KMS-11 (cell line): ENCODE data around the gene CENPH.
"Not testable (repeated sequence)": the region's sequence is repeated elsewhere in the genome, so short reads cannot be mapped to it uniquely, and the experiment has no call there.

ENCODE experiments used
- H2AFZ ChIP-seq: fragments of 200-600 bp; sonication (generic); 2 replicates; pipeline ENCODE4 v1.6.1; 2016; ENCODE audit warnings: antibody characterized with exemption, mixed run types, low read depth
- H3K27ac ChIP-seq: fragments of 200-600 bp; sonication (generic); 2 replicates; pipeline ENCODE4 v1.6.1; 2016; ENCODE audit warnings: mild to moderate bottlenecking, mixed run types
- H3K27me3 ChIP-seq: fragments of 200-600 bp; sonication (generic); 2 replicates; pipeline ENCODE4 v1.6.1; 2017; ENCODE audit warnings: mild to moderate bottlenecking, low read depth, mixed run types, moderate library complexity; ENCODE audit not compliant: insufficient read depth
- H3K36me3 ChIP-seq: fragments of 200-600 bp; sonication (generic); 2 replicates; pipeline ENCODE4 v1.6.1; 2017; ENCODE audit warnings: mild to moderate bottlenecking, mixed run types; ENCODE audit not compliant: insufficient read depth
- H3K4me1 ChIP-seq: fragments of 200-600 bp; sonication (generic); 2 replicates; pipeline ENCODE4 v1.6.1; 2016; ENCODE audit warnings: mild to moderate bottlenecking, low read depth, mixed run types; ENCODE audit not compliant: poor library complexity, severe bottlenecking
- H3K4me2 ChIP-seq: fragments of 200-600 bp; sonication (generic); 2 replicates; pipeline ENCODE4 v1.7.0; 2016; ENCODE audit warnings: mild to moderate bottlenecking, mixed run types
- H3K4me3 ChIP-seq: fragments of 200-600 bp; sonication (generic); IDR thresholded peaks from 2 replicates; pipeline ENCODE4 v1.6.1; 2017; ENCODE audit warnings: low read depth, low read length, mixed read lengths; ENCODE audit not compliant: insufficient read depth
- H3K79me2 ChIP-seq: fragments of 200-600 bp; sonication (generic); 2 replicates; pipeline ENCODE4 v1.6.1; 2016; ENCODE audit warnings: low read depth, mixed run types; ENCODE audit not compliant: insufficient read depth
- H3K9ac ChIP-seq: fragments of 200-600 bp; sonication (generic); 2 replicates; pipeline ENCODE4 v1.6.1; 2016; ENCODE audit warnings: mild to moderate bottlenecking, mixed run types
- H4K20me1 ChIP-seq: fragments of 200-600 bp; sonication (generic); 2 replicates; pipeline ENCODE4 v1.6.1; 2016; ENCODE audit warnings: mild to moderate bottlenecking, mixed run types; ENCODE audit not compliant: insufficient read depth
- TF ChIP-seq, protein P1 (sequence below): fragments of 200-600 bp; sonication (generic); conservative IDR thresholded peaks from 2 replicates; pipeline ENCODE4 v1.6.1; 2017; ENCODE audit warnings: low read depth, mild to moderate bottlenecking, antibody characterized with exemption, low read length, moderate library complexity, mixed read lengths

Gene CENPH

DNA sequence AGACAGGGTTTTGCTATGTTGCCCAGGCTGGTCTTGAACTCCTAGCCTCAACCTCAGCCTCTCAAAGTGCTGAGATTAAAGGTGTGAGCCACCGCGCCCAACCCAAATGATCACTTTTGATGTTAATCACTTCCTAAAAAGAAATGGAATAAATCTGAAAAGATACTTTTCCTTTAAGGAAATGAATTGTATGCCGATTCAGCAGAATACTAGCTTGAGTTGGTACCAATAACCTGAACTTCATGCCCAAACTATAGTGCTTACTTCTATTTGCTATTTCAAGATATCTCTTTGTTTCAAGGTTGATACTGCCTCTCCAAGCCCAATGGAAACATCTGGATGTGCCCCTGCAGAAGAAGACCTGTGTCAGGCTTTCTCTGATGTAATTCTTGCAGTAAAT is 18.4 kb upstream of the CENPH start:
- Histone ChIP-seq H3K4me2 (no peak overlapping the region), H3K9ac (no peak overlapping the region), H3K27ac (no peak overlapping the region), H3K4me1 (peaks cover 27% of the 10 kb centered on the region), H3K27me3 (no peaks in the 10 kb centered on the region), H3K36me3 (peaks cover 21% of the 10 kb centered on the region; the same call in 1 of the 2 replicates), H2AFZ (no peak overlapping the region), H3K79me2 (peaks cover 43% of the 10 kb centered on the region), H4K20me1 (no peaks in the 10 kb centered on the region), H3K4me3 (no peak overlapping the region)
- TF ChIP-seq, protein P1, sequence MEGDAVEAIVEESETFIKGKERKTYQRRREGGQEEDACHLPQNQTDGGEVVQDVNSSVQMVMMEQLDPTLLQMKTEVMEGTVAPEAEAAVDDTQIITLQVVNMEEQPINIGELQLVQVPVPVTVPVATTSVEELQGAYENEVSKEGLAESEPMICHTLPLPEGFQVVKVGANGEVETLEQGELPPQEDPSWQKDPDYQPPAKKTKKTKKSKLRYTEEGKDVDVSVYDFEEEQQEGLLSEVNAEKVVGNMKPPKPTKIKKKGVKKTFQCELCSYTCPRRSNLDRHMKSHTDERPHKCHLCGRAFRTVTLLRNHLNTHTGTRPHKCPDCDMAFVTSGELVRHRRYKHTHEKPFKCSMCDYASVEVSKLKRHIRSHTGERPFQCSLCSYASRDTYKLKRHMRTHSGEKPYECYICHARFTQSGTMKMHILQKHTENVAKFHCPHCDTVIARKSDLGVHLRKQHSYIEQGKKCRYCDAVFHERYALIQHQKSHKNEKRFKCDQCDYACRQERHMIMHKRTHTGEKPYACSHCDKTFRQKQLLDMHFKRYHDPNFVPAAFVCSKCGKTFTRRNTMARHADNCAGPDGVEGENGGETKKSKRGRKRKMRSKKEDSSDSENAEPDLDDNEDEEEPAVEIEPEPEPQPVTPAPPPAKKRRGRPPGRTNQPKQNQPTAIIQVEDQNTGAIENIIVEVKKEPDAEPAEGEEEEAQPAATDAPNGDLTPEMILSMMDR: no peak

DNA sequence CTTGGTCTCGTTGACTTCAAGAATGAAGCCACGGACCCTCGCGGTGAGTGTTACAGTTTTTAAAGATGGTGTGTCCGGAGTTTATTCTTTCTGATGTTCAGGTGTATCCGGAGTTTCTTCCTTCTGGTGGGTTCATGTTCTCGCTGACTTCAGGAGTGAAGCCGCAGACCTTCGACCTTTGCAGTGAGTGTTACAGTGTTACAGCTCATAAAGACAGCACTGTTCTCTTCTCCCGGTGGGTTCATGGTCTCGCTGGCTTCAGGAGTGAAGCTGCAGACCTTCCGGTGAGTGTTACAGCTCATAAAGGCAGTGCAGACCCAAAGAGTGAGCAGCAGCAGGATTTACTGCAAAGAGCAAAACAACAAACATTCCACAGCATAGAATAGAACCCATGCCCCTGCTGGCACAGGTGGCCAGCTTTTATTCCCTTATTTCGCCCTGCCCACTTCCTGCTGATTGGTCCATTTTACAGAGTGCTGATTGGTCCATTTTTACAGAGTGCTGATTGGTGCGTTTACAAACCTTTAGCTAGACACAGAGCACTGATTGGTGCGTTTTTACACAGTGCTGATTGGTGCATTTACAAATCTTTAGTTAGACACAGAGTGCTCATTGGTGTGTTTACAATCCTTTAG is 7.6 kb upstream of the CENPH start:
- H3K4me3 ChIP-seq, H3K9ac ChIP-seq: not testable (repeated sequence)

DNA sequence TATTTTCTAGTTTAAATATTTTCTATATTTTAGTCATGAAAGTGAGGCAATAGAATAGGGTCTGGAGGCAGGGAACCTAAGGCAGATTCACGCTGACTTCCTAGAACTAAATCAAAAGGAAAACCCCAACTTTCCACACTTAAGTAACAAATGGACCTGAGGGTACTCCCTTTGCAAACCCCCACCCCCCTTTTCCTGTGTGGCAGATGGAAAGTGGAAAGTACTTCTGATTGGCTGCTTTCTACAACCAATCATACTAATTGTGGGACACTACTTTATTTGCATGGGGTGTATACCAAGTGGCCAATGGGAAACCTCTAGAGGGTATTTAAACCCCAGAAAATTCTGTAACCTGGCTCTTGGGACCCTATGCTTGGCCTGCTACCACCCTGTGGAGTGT is 4.8 kb upstream of the CENPH start:
- H3K9ac ChIP-seq: no peak overlapping the region
- TF ChIP-seq, protein P1: no peak

More for the DNA sequence above, 7.6 kb upstream of the CENPH start:
- H3K36me3 ChIP-seq, H3K27me3 ChIP-seq, H3K4me1 ChIP-seq, H3K4me2 ChIP-seq, H2AFZ ChIP-seq, H3K27ac ChIP-seq, H4K20me1 ChIP-seq, H3K79me2 ChIP-seq: not testable (repeated sequence)

DNA sequence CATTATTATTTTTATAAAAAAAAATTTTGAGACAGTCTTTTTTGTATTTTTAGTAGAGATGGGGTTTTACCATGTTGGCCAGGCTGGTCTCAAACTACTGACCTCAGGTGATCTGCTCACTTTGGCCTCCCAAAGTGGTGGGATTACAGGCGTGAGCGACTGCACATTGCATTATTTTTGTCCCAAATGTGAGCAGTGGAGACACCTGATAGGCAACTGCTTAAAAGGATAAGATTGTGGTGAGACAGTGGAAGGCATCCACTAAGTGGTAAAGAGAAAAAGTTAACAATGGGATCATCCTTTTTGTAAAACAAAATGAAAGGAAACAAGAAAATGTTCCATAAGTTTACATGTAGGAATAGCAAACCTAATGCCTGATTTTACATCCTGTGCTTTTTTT is 2.0 kb upstream of the CENPH start:
- Histone ChIP-seq H4K20me1 (no peaks in the 10 kb centered on the region), H2AFZ (no peak overlapping the region), H3K36me3 (no peaks in the 10 kb centered on the region), H3K27me3 (no peaks in the 10 kb centered on the region), H3K4me2 (no peak overlapping the region), H3K9ac (no peak overlapping the region), H3K27ac (no peak overlapping the region), H3K4me3 (no peak overlapping the region), H3K79me2 (peaks cover 8% of the 10 kb centered on the region; the same call in 1 of the 2 replicates), H3K4me1 (peaks cover 15% of the 10 kb centered on the region)
- TF ChIP-seq, protein P1: no peak

More for the DNA sequence above, 4.8 kb upstream of the CENPH start:
- Histone ChIP-seq H3K4me1 (peaks cover 6% of the 10 kb centered on the region), H3K27me3 (no peaks in the 10 kb centered on the region), H3K79me2 (no peaks in the 10 kb centered on the region), H4K20me1 (no peaks in the 10 kb centered on the region), H3K4me3 (no peak overlapping the region), H3K27ac (no peak overlapping the region), H3K4me2 (no peak overlapping the region), H2AFZ (no peak overlapping the region), H3K36me3 (no peaks in the 10 kb centered on the region)

DNA sequence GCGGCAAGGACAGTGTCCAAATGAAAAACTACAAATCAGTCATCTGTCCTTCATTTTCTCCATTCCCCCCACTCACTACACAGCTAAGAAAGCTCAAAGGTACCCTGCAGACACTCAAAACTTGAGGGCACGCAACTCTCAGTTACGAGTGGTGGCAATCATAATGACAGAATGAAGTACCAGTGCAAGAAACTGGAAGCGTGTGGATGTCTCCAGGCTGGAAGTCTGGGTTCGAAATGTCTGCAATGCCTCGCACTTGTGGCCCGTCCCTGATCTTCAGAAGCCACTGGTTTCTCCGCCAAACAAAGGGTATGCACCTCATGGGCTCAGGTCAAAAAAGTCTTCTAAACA is 597 bp upstream of the CENPH start:
- peak overlapping the region; percentile 73 for H3K9ac ChIP-seq
- H4K20me1 ChIP-seq: no peaks in the 10 kb centered on the region
- peak overlapping the region; percentile 83 for H3K27ac ChIP-seq
- H3K4me3 ChIP-seq: no peak overlapping the region
- peaks cover 15% of the 10 kb centered on the region for H3K4me1 ChIP-seq
- H2AFZ ChIP-seq: peak overlapping the region; percentile 71
- peak overlapping the region; percentile 77 for H3K4me2 ChIP-seq
- H3K27me3 ChIP-seq: no peaks in the 10 kb centered on the region
- no peaks in the 10 kb centered on the region for H3K36me3 ChIP-seq
- TF ChIP-seq, protein P1: no peak
- H3K79me2 ChIP-seq: peaks cover 8% of the 10 kb centered on the region; the same call in 1 of the 2 replicates
